SHP77 (cell line): ENCODE data around the gene NOTO.

Experiments used
- DNase-seq, 2 experiments: peaks; one replicate each; lab custom pipeline; 2025; lab: John Stamatoyannopoulos, UW

Gene NOTO

DNA sequence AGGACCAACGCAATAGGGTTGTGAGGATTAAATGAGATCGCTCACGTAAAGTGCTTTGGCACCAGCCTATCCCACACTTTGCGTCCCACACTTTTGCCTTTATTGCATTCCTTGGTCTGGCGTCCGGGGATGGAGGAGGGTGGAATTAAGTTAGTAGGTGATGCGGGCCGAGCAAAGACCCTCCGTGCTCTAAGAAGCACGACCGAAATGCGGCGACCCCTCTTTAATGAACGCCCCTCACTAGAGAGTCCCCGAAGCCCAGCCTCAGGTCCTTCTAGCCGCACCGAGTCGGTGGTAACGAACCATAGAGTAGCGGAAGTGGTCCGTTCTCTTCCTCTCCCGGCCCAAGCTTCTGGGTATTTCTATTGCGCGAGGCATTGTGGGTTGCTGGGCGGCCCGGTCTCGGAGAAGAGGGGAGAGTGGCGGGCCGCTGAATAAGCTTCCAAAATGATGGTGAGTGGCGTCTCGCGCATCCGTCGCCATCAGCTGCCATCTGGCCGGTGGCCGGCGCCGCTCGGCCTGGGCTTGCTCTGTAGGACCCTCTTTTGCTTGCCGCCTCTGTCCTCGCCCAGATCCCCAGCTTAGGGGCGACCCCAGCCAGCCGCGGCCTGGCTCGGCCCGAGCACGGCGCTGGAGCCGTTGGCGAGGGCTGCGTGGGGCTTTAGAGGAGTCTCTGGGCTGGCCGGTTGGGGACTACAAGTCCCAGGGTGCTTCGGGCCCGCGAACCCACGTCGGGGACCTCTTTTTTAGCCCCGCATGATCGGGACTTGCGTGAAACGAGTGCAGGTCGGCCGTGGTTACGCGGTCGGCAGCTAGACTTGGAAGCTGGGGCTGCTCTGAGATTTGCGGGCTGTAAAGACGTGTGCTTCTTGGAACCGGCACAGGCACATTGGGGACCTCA lies 31.8 kb downstream of the NOTO start, which contains the start of gene CCT7:
Gene CCT7, plus strand, starts transcription at position 377 of the 901 bp plus-strand sequence. Its CDS starts 71 bp downstream, at position 448.
- peak; percentile 89 for DNase-seq

DNA sequence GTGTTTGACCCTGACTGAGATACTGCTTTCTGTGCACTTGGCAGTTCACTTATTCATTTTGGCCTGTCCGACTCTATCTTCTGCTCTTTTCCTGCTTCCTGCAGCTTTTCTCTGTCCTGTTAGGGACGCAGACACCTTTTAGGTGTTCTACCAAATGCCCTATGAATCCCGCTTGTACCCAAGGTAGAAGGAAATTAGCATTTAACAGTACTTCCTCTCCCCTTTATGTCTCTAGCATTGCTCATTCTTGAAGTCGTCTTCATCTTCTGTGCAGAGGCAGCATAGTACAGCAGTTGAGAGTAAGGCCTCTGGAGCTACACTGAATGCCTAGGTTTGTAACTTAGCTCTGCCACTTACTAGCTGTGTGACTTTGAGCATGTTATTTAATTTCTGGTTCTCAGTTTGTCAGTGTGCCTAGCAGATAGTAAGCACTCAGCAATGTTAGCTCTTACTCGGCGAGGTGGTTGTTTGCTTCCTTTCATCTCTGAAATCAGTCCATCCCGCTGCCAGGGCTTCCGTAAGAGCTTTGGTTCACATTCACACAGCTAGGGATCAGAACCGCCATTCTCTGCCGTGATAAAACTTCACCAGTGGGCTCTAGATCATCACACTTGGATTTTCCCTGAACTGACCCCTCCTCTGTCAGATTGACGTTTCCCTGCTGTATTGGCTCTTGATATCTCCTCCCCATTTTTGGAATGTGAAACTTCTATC lies 33.1 kb downstream of the NOTO start:
- DNase-seq = no peak

DNA sequence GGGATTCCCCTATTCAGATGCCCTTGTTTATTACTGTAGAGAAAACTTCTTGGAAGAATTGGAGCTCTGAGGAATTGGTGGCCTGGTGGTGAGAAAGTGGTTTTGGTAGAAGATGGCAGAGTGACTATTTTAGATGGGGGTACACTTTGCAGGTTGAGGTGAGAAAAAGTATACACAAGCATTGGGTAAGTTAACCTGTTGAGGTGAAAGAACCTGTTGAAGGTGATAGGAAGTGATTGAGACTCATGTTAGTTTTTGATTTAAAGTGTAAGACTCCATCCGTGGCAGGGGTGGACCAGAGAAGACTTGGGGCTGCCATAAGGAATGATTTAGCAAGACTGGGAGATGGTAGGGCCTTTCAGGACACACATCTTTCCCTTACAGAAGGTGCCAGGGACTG lies 34.8 kb downstream of the NOTO start:
- no peak for DNase-seq

DNA sequence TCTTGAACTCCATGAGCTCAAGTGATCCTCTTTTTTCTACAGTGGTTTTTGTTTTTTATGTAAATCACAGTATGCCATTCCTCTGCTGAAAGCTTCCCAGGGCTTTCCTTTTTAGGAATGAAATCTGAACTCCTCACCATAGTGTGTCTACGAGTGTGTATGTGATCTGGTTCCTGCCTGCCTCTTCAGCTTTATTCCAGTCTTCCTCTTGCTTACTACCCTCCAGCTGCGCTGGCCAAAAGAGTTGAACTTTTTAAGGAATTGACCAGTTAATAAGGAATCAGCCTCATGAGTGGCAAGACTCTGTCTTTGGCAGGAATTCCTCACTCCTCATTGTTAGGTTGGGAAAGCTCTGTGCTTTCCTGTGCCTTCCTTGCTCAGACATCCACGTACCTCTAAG lies 35.8 kb downstream of the NOTO start:
- DNase-seq = no peak

DNA sequence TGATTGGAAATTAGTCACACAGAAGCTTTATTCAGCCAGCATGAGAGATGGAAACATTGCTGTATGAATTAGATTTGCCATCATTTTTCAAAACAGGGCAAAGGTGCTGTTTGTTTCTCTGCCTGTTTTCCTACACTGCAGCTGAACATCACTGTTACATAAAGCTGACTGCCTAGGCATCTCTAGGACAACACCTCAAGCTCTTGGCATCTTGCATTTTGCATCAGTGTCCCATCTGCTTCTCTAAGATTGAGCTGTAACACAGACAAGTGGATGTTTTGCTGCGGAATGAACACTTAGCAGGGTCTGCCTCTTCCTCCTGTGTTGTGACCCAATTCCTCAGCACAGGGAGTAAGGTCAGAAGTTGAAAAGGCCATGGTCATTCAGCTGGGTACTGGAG lies 36.6 kb downstream of the NOTO start:
- no peak for DNase-seq

DNA sequence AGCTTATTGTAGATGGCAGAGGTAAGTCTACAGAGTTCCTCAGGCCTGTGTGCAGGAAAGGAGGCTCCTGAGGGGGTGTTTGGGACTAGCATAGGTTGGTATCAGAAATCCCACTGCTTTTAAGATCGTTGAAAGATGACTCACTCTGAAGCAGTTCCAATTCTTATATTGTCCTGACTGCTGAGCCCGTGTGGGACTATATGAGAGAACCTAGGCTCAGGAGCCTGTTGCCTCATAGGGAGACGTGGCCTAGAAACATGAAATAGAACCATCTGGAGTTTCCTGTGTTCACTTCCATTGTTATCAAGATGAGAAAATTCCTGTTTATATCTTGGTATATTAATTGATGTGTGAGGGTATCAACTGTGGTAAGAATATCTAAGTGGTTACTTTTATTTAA lies 37.4 kb downstream of the NOTO start:
- DNase-seq = no peak

DNA sequence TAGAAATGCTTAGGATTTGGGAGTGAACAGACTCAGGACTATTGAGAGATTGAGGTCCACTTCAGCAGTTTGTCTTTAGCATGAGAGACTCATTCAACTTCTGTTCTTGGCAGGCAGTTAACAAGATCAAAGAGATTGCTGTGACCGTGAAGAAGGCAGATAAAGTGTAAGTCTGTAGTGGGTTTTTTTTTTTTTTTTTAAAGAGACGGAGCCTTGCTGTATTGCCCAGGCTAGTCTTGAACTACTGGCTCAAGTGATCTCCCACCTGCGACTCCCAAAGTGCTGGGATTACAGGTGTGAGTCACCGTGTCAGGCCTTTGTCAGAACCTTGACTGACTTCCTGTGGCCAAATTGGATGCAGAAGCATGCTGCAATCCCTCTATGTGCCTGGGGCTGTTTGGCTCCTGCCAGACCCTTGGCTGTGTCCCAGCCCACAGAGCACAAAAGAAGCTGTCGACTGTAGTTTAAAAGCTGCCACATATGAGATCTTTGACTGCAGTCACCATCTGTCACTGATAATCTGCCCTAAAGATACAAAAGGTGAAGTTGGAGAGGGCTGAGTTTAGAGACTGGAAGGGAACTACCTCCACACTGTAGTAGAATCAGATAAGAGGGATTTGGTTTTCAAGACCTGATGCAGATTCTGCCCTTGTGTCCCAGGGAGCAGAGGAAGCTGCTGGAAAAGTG lies 41.7 kb downstream of the NOTO start:
- DNase-seq = no peak

DNA sequence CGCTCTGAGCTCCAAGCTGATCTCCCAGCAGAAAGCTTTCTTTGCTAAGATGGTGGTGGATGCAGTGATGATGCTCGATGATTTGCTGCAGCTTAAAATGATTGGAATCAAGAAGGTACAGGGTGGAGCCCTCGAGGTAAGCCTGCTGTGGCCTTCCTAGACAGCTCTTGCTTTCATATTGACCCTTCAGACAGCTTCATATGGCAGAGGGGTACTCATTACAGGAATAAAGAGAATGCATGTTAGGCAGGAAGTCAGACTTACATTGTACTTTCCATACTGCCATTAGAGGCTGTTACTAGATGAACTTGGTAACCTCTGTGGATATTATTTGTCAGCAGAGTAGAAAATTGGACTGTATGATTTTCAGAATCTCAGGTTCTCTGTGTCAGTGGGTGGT lies 42.2 kb downstream of the NOTO start:
- DNase-seq = no peak

DNA sequence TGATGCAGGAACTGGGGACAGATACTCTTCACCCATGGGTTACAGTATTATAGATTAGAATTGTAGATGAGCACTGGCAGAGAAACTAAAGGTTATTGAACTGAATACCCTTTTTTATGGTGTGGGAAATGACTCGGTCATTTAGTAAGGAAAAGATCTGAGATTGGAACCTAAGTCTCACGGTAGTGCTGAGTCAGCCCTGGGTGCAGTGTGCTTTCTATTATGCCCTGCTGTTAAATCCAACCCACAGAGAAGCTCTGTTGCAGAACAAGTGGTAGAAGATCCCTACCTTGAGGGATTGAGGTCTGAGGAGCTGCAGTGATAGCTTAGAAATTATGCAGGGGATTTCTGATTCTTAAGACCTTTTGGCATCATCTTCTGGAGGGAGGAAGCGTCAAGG lies 44.5 kb downstream of the NOTO start:
- no peak for DNase-seq

DNA sequence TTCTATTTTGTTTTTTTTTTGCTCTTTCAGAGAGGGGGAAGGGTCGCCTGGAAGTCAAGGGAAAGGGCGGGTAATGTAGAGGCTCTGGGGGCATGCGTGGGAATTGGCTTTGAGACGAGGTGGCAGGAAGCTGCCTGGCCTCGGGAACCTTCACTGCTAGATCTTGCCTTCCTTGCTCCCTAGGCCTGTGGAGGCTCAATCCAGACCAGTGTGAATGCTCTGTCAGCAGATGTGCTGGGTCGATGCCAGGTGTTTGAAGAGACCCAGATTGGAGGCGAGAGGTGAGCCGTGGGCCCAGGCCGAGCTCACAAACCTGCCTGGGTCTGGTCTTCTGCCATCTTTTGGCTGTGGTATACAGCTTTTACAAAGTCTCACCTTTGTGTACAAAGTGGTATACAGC lies 47.3 kb downstream of the NOTO start:
- no peak for DNase-seq

DNA sequence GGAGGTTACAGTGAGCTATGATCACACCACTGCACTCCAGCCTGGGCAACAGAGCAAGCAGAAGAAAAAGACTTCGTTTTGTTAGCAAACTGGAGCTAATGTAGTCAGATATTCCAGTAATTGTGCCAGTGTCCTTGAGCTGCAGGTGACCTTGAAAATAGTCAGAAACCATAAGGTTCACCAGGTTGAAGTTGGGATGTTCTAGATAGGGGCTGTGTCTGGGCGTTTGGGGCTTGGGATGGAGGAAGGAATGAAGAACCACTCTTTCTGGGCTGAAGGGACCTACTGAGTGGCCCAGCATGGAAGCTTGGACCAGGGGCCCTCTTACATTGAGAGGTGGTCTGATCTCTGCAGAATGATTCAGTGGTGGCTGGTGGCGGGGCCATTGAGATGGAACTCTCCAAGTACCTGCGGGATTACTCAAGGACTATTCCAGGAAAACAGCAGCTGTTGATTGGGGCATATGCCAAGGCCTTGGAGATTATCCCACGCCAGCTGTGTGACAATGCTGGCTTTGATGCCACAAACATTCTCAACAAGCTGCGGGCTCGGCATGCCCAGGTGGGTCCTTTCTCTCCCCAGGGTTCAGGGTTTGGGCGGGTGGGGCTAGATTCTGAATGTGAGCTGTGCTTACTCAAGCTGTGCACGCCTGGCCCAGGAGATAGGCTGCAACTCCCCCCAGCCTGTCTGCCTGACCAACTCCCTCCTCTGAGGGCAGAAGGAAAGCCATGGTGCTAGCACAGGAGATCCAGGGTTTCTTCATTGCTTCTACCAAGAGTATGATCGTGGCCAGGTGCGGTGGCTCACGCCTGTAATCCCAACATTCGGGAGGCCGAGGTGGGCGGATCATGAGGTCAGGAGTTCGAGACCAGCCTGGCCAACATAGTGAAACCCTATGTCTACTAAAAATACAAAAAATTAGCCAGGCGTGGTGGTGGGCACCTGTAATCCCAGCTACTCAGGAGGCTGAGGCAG lies 48.8 kb downstream of the NOTO start:
- no peak for DNase-seq

DNA sequence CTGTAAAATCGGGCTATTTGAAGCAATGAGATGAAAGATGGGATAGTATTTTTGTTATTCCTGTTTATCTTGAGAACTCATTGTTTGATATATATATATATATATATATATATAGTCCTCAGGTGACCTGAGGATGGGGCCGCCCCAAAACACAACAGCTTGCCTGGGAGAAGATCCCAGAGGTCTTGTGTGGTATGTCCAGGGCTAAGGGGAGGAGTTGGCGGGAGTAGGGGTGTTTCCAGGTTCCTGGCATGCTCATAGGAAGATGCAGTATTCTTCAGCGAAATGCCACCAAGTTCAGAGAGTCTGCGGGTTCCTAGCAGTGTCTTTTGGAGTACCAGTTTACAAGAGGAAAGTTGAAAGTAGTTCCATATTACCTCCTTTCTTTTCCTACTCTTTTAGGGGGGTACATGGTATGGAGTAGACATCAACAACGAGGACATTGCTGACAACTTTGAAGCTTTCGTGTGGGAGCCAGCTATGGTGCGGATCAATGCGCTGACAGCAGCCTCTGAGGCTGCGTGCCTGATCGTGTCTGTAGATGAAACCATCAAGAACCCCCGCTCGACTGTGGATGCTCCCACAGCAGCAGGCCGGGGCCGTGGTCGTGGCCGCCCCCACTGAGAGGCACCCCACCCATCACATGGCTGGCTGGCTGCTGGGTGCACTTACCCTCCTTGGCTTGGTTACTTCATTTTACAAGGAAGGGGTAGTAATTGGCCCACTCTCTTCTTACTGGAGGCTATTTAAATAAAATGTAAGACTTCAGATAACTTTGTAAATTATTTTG lies 50.1 kb downstream of the NOTO start:
- DNase-seq = no peak

DNA sequence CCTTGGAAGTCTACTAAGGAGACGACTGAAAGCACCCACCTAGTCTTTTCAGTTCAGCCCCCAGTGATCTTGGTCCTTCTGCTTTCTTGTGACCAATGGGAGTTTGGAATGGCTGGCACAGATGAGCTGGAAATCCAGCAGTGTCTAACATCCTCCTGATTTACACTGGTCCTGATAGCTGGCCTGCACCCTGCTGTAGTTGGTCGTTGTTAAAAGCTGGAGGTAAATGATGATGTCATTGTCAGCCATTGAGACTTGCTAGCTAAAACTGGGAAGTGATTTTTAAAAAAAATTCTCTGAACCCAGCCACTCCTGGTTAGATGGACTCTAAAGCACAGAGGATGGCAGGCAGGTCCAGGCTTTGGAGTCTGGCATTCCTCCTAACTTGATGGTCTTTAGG lies 51.0 kb downstream of the NOTO start:
- DNase-seq = no peak

DNA sequence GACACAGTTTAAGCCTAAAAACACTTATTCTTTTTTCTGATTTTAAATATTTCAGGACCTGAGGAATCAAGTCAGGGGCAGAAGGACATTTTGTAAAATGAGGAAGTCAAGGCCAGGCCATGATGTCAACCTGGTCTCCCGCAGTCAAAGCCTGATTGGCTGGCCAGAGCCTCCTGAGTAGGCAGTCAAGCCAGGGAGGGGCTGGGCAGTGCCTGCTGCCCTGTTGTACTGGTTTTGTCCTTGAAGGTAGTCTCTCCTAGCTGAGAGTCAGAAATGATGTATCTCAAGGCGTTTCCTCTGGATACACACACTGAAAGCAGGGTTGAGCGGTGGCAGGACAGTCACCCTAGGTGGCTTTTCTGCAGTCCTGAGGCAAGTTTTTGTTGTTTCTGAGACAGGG lies 51.5 kb downstream of the NOTO start:
- DNase-seq = no peak

DNA sequence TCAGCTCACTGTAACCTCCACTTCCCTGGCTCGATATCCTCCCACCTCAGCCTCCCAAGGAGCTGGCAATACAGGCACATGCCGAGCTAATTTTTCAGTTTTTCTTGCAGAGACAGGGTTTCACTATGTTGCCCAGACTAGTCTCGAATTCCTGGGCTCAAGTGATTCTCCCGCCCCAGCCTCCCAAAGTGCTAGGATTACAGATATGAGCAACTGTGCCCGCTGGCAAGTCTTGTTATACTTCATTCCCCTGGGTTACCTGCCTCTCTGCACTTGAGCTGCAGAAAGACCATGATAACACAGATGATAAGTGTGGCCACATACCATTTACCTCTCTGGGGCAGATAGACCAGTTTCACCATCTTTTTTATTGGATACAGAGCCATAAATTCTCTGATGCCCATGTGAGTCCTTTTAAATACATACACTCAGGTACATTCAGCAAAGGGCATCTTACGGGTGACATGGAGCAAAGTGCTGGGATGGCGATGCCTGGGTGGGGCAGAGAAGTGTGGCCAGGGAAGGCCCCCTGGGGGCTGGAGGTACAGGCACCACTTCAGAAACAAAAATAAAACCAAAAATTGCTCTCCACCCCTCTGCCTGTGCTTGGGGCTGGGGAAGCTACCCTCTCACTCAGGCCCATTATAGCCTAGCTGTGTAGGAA lies 52.1 kb downstream of the NOTO start:
- no peak for DNase-seq

DNA sequence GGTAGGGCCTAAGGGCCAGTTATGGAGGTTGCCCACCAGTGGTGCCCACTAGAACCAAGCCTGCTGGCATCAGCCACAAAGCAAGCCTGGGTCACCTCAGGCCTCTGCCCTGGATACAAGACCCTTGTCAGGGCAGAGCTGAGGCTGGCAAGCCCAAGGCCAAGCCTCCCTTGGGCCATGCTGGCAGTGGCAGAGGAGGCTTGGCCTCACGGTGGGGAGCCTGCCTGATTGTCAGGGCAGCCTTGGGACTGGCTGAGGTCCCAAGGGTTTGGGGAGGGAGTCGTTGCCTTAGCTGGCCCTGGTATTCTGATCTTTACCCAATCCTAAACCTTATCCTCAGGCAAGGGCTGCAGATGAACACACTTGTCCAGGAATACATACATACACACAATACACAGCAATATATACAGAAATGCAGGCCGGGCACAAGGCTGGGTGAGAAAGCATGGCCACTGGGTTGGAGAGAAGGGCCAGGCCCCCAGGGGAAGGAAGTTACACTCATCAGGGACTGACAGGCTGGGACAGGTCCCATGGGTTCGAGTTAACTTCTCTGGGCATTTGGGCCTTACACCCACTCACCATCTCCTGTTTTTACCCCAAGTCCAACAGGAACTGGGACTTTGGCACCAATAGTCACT lies 52.8 kb downstream of the NOTO start:
- no peak for DNase-seq

DNA sequence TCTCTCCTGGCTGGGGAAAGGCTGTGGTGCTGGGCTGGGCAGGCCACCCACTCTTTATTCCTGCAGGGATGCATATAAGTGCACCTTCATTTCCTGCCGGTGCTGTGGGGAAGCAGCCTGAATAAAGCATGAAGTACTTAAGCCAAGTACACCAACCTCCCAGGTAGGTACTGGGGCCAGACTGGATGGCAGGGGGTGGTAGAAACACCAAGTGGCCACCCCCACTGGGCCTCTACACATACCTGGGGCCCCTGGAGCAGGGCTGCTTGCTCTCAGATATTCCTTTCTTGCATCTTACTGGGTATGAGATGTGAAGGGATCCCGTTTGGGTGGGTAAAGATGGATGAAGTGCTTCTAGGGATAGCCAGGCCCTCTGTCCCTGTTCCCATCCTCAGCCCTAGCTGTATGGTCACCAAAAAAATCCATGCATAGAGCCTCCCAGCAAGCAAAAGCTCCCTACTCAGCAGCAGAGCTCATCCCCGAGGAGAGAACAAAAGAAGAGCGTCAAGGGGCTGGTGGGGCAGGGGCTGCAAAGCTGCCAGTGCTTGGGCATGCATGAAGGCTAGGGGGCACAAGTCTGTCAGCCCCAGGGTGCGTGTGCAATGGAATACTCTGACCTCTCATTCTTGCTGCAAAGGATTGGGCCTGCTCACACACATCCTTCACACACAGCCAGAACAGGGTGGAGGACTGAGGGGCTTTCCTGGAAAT lies 53.7 kb downstream of the NOTO start:
- no peak for DNase-seq

DNA sequence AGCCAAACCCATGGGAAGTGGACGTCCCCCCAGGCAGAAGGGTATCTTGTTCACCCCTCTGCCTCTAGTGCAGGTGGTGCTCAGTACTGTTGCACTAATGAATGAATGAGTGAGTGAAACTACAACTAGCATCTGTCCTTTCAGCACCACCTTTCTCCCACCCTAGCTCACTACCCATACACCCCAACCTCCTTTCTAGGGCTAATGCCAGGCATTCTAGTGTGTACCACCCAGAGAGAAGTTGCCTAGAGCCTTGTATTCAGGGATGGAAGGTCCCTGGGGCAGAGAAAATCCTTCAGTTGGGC lies 54.2 kb downstream of the NOTO start:
- no peak for DNase-seq

DNA sequence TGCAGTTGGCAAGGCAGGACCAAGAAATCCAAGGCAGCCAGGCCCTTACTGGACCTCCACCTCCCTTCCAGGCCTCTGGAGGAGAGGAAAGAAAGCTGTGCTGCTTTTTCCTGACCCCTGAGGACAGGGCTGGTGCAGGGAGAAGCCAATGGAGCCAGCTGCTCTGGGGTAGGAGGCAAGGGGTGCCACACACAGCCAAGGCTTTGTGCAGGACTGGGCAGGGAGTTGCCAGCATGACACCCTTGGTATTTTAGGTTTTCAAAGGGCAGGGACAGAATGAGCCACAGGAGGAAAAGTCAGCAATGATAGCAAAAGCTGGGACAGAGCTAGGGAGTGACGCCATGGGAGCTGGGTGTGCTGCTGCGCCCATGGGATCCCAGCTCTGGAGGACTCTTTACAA lies 54.6 kb downstream of the NOTO start:
- no peak for DNase-seq
